A549 treated with ZK216348 at 1 μM for 4 hours (cell line): ENCODE results near the gene GMDS. TPM values are rescaled to one million over a fixed set of nuclear protein-coding genes. Genes with fewer than 3 reads are reported as not detected.

Source experiments
- total RNA-seq: library from RNA; stranded (reverse); fragments of 200-300 nt; extraction: Qiagen RNA extraction; gene quantifications from 5 replicates; pipeline ENCODE4 v1.2.3, GENCODE V29; 2022; ENCODE audit warnings: low read depth

Gene GMDS
- total RNA-seq = 7.5 to 10.8 TPM (median 9.0 TPM) in 5 replicates

DNA sequence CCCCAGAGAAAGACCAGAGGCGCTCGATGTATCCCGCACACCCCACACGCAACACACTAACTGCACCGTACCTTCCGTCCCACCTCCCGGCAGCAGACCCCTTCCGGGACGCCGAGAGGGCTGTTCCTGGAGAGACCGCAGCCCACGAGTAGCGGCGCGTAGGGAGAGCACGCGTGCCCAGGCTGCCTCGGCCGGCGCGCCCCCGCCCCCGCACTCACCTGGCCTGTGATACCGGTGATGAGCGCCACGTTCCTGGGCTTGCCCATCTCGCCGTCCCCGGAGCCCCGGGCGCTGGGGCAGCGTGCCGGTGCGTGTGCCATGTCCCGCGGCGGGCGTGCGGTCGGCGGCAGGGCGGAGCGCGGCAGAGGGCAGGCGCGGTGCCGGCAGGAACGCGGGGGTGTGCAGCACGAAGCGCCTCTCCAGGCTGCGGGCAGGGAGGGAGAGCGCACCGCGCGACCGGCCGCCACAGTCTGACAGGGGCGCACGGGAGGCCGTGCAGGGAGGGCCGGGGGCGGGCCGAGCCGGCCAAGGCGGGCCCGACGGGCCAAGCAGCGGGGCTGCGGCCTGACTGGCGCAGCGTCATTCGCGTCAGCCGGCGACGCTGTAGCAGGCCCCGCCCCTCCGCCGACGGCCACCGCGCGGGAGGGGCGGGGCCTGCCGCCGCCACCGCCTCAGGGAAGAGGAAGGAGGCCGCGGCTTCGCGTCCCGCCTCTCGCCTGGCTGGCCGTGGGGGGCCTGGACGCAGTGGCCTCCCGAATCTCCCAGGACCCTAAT is at the start of gene GMDS:
GMDS (minus strand) TSS at position 503 of the 774 bp plus-strand sequence.

GRCh38 chr6:1609648-1610496 is 635.5 kb downstream of the GMDS start, which contains the start of gene FOXC1:
TSS of gene FOXC1 (plus strand) at chr6:1609915. CDS start at chr6:1610446, 531 bp downstream.

